Measurements from ENCODE around the gene CELF2.

DNA sequence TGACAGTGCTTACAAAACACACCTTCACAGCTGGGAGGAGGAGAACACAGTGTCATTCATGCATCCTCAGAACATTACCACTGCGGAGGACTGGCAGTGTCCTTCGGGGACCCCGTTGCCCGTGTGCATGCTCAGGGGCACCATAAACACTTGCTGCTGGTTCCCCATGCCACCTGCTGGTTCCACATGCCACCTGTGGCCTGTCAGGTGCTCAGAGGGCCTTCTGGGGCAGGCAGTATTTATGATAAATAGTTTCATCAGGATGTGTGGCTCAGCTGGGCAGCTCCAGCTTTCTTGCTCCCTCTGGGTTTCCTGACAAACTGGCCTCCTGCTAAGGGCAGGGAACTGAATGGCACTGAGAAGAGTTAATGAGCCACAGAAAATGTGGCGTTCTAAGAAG, 32.1 kb downstream of the CELF2 start:
- TF ChIP-seq, protein P1, sequence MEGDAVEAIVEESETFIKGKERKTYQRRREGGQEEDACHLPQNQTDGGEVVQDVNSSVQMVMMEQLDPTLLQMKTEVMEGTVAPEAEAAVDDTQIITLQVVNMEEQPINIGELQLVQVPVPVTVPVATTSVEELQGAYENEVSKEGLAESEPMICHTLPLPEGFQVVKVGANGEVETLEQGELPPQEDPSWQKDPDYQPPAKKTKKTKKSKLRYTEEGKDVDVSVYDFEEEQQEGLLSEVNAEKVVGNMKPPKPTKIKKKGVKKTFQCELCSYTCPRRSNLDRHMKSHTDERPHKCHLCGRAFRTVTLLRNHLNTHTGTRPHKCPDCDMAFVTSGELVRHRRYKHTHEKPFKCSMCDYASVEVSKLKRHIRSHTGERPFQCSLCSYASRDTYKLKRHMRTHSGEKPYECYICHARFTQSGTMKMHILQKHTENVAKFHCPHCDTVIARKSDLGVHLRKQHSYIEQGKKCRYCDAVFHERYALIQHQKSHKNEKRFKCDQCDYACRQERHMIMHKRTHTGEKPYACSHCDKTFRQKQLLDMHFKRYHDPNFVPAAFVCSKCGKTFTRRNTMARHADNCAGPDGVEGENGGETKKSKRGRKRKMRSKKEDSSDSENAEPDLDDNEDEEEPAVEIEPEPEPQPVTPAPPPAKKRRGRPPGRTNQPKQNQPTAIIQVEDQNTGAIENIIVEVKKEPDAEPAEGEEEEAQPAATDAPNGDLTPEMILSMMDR (IDR thresholded peaks at IDR 0.05 in 8 of 11, conservative IDR thresholded peaks at IDR 0.05 in 3 of 11) = no peak
- no peak for TF ChIP-seq POLR2AphosphoS5 (IDR thresholded peaks at IDR 0.05)

Data from spleen (tissue), 7 donors.